BLaER1 (cell line): Measurements from ENCODE around the gene STARD4.

Experiments
- H3K27ac ChIP-seq: shearing (Covaris generic); formaldehyde crosslinking; 2 replicates; pipeline ENCODE4 v1.8.1; 2022
- H3K27me3 ChIP-seq: shearing (Covaris generic); formaldehyde crosslinking; 2 replicates; pipeline ENCODE4 v1.8.1; 2022
- H3K36me3 ChIP-seq: shearing (Covaris generic); formaldehyde crosslinking; 2 replicates; pipeline ENCODE4 v1.8.1; 2022
- H3K4me1 ChIP-seq: shearing (Covaris generic); formaldehyde crosslinking; 2 replicates; pipeline ENCODE4 v1.8.1; 2022
- H3K4me2 ChIP-seq: shearing (Covaris generic); formaldehyde crosslinking; 2 replicates; pipeline ENCODE4 v1.8.1; 2022
- H3K4me3 ChIP-seq: shearing (Covaris generic); formaldehyde crosslinking; 2 replicates; pipeline ENCODE4 v1.8.1; 2022
- H3K9ac ChIP-seq: shearing (Covaris generic); formaldehyde crosslinking; 2 replicates; pipeline ENCODE4 v1.8.1; 2022
- H3K9me3 ChIP-seq: shearing (Covaris generic); formaldehyde crosslinking; 2 replicates; pipeline ENCODE4 v1.8.1; 2022
- H4K20me1 ChIP-seq: shearing (Covaris generic); formaldehyde crosslinking; 2 replicates; pipeline ENCODE4 v1.8.1; 2022
- Cebpa-rat ChIP-seq: shearing (Covaris generic); IDR thresholded peaks from 2 replicates; pipeline ENCODE4 v1.8.1; 2022

The STARD4 gene

GRCh38 chr5:111551161-111551560, 38.8 kb upstream of the STARD4 start:
- H3K9me3 ChIP-seq = no peaks in the 10 kb centered on the region
- no peak for TF ChIP-seq Cebpa-rat
- no peaks in the 10 kb centered on the region for H3K36me3 ChIP-seq
- H3K27ac ChIP-seq = no peak overlapping the region
- H3K27me3 ChIP-seq = no peaks in the 10 kb centered on the region
- no peak overlapping the region for H3K4me3 ChIP-seq
- peak overlapping the region; percentile 50 for H3K4me2 ChIP-seq
- H4K20me1 ChIP-seq = no peaks in the 10 kb centered on the region
- H3K9ac ChIP-seq = no peak overlapping the region
- peaks cover 13% of the 10 kb centered on the region for H3K4me1 ChIP-seq

- H3K9ac ChIP-seq = no peak overlapping the region
- no peak overlapping the region for H3K27ac ChIP-seq
- H3K4me2 ChIP-seq = peak overlapping the region; percentile 50
- H4K20me1 ChIP-seq = no peaks in the 10 kb centered on the region
- H3K27me3 ChIP-seq = no peaks in the 10 kb centered on the region
- no peaks in the 10 kb centered on the region for H3K9me3 ChIP-seq
- peaks cover 13% of the 10 kb centered on the region for H3K4me1 ChIP-seq
- TF ChIP-seq Cebpa-rat = no peak
- no peaks in the 10 kb centered on the region for H3K36me3 ChIP-seq
- H3K4me3 ChIP-seq = no peak overlapping the region
Measured at GRCh38 chr5:111550282-111551020, 38.1 kb upstream of the STARD4 start.

- no peak overlapping the region for H3K27ac ChIP-seq
- H3K9ac ChIP-seq = no peak overlapping the region
- H3K36me3 ChIP-seq = no peaks in the 10 kb centered on the region
- no peaks in the 10 kb centered on the region for H3K9me3 ChIP-seq
- H3K4me1 ChIP-seq = peaks cover 13% of the 10 kb centered on the region
- no peaks in the 10 kb centered on the region for H3K27me3 ChIP-seq
- no peak overlapping the region for H3K4me2 ChIP-seq
- TF ChIP-seq Cebpa-rat = no peak
- no peak overlapping the region for H3K4me3 ChIP-seq
- no peaks in the 10 kb centered on the region for H4K20me1 ChIP-seq
Measured at GRCh38 chr5:111548992-111549649, 36.8 kb upstream of the STARD4 start.

DNA sequence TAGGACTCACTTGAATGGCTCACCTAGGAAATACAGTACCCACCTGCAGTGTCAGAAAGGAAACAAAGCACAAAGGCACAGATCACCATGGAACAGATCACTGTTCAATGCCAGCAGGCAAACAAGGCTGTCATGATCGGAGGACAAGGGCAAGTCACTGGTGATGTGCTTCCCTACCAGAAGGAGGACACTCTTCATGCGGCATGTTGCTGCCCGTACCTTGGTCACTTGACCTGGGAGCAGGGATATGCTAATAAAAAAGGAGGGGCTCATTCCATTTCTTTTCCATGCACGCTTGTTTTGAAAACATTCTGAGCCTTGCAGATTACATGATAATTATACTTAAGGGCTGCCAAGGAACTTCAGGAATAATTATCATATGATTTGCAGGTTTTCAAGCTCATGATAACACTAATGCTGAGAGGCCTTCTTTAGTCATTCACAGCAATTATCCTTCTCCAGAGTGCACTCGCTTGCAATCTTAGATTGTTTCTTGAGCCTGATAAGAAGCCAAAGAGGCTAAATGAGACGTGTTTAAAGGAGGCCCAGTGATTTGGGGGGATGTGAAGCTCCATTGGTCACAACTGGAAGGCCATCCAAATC, 36.1 kb upstream of the STARD4 start:
- H3K4me1 ChIP-seq = peaks cover 13% of the 10 kb centered on the region
- no peak overlapping the region for H3K4me2 ChIP-seq
- no peaks in the 10 kb centered on the region for H3K9me3 ChIP-seq
- no peak for TF ChIP-seq Cebpa-rat
- H3K9ac ChIP-seq = no peak overlapping the region
- H4K20me1 ChIP-seq = no peaks in the 10 kb centered on the region
- H3K4me3 ChIP-seq = no peak overlapping the region
- H3K27me3 ChIP-seq = no peaks in the 10 kb centered on the region
- no peak overlapping the region for H3K27ac ChIP-seq
- H3K36me3 ChIP-seq = no peaks in the 10 kb centered on the region

- H3K4me1 ChIP-seq = no peaks in the 10 kb centered on the region
- no peak overlapping the region for H3K9ac ChIP-seq
- no peaks in the 10 kb centered on the region for H3K27me3 ChIP-seq
- H3K36me3 ChIP-seq = no peaks in the 10 kb centered on the region
- H4K20me1 ChIP-seq = no peaks in the 10 kb centered on the region
- no peak overlapping the region for H3K4me2 ChIP-seq
- TF ChIP-seq Cebpa-rat = no peak
- no peak overlapping the region for H3K4me3 ChIP-seq
- no peak overlapping the region for H3K27ac ChIP-seq
- no peaks in the 10 kb centered on the region for H3K9me3 ChIP-seq
Measured at GRCh38 chr5:111545031-111545430, 32.7 kb upstream of the STARD4 start.

DNA sequence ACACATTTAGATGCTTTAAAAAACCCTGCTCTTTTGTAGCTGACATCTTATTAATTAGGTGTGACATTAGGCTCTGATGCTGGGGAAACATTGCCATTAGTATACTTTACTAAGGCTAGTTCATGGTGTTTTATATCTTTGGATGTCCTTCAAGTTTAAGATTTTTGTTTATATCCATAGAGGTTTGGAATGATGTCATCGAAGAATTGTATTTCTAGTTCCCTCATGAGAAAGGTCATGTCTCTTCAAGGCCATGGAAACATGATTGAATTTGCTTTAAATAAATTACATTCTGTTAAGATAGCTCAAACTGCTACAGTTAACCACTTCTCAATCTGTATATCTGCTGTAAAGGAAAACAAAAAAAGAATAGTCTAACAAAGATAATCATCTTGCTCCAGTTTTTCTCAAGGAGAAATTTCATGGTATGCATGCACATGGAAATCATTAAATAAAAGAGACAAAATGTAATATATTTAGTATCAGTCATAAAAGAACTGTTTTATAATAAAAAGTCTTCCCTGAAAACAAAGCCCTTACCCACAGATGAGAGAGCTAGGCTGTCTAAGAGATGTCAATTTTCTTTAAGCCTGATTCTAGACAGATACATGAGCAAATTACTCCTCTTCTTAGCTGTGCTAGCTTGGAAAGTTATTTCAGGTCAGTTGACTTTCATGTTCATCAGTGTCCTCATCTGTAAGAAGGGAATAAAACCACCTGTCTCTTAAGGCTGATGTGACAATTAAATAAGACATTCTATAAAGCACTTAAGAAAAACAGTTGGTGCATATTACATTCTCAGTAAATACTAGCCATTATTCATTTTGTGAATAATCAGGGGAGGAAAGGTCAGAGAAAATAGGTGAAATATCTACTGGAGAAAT, 25.0 kb upstream of the STARD4 start:
- H3K36me3 ChIP-seq = no peaks in the 10 kb centered on the region
- no peaks in the 10 kb centered on the region for H3K4me1 ChIP-seq
- H3K9ac ChIP-seq = no peak overlapping the region
- no peak overlapping the region for H3K4me2 ChIP-seq
- H3K9me3 ChIP-seq = 0 out of 2 replicates have a peak, but pooled peaks cover 8% of the 10 kb centered on the region
- TF ChIP-seq Cebpa-rat = no peak
- H3K27me3 ChIP-seq = no peaks in the 10 kb centered on the region
- no peak overlapping the region for H3K27ac ChIP-seq
- H4K20me1 ChIP-seq = no peaks in the 10 kb centered on the region
- no peak overlapping the region for H3K4me3 ChIP-seq

DNA sequence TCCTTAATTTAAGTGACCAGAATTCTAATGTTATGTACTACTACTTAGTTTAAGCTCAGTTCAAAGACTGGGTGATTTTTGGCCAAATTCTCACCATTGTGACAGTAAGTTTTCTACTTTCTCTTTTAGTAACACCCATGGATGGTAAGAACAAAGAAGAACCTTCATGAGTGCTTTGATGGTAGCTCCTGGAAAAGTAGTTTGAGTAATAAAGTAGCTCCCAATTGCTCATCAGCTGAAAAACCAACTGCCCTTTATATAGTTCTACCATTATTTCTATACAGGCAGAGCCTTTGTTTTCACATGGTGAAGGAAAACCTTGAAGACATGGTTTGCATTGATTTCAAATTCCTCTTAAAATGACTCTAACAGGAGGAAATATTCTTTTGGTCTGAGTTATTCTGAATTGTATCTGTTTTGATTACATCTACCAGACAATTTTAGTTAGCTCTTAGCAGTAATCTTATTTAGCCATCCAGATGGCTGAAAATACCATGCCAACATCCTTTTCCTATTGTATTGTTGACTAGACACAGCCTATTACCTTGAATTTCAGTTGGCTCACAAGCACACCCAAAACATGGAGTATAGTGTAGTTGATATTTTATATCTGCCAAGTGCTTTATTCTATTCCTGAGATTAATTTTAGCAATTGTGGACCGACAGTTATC, 23.7 kb upstream of the STARD4 start:
- Histone ChIP-seq H3K9me3 (0 out of 2 replicates have a peak, but pooled peaks cover 8% of the 10 kb centered on the region), H3K9ac (no peak overlapping the region), H3K27ac (no peak overlapping the region), H3K4me1 (no peaks in the 10 kb centered on the region), H3K27me3 (no peaks in the 10 kb centered on the region), H3K4me2 (no peak overlapping the region), H4K20me1 (no peaks in the 10 kb centered on the region), H3K36me3 (no peaks in the 10 kb centered on the region), H3K4me3 (no peak overlapping the region)
- TF ChIP-seq Cebpa-rat = no peak

GRCh38 chr5:111532886-111533582, 20.7 kb upstream of the STARD4 start:
- Histone ChIP-seq H3K4me2 (no peak overlapping the region), H3K27ac (no peak overlapping the region), H3K4me1 (peaks cover 8% of the 10 kb centered on the region), H4K20me1 (no peaks in the 10 kb centered on the region), H3K27me3 (no peaks in the 10 kb centered on the region), H3K9me3 (0 out of 2 replicates have a peak, but pooled peaks cover 8% of the 10 kb centered on the region), H3K36me3 (no peaks in the 10 kb centered on the region), H3K4me3 (no peak overlapping the region), H3K9ac (no peak overlapping the region)
- no peak for TF ChIP-seq Cebpa-rat
